Endothelial cell of umbilical vein (primary cell): ENCODE results near the gene LTBP1. TPM values are rescaled to one million over a fixed set of nuclear protein-coding genes. Genes with fewer than 3 reads are reported as not detected.

ENCODE experiments used
- BruUV-seq: library from RNA; stranded (reverse); fragments of 400-500 nt; replicated peaks from 2 replicates; lab custom pipeline; 2021; lab: Mats Ljungman, UMichigan
- CTCF ChIA-PET: fragments of 300-600, 350-600 bp; sonication (Branson Sonifier 250); formaldehyde crosslinking; loops from one replicate; lab custom pipeline; 2021; ENCODE audit warnings: antibody characterized with exemption, inconsistent platforms; lab: Charles Lee
- POLR2A ChIA-PET: fragments of 300-600, 350-600 bp; sonication (Branson Sonifier 250); formaldehyde crosslinking; loops from one replicate; lab custom pipeline; 2021; ENCODE audit warnings: antibody characterized with exemption, inconsistent platforms; lab: Charles Lee
- DNase-seq: peaks from one replicate; pipeline ENCODE4 v3.0.0-alpha.2; 2011; ENCODE audit warnings: low read depth, low spot score
- FAIRE-seq: peaks from 2 replicates; lab custom pipeline; 2011; peaks lifted over from hg19 to GRCh38; lab: Jason Lieb, UNC
- H2AFZ ChIP-seq: 2 replicates; pipeline ENCODE4 v1.6.0; 2012; ENCODE audit warnings: low read depth, low read length, control low read depth, inconsistent platforms
- H3K27ac ChIP-seq: 2 replicates; pipeline ENCODE4 v1.5.1; 2011; ENCODE audit warnings: low read depth, mild to moderate bottlenecking, control low read depth, low read length, moderate library complexity; ENCODE audit not compliant: insufficient read depth
- H3K27me3 ChIP-seq, 2 experiments: 2 replicates each; pipeline versions ENCODE4 v1.6.0 to v1.6.1; 2011; ENCODE audit warnings: low read length in 2 of 2, mixed read lengths in 1 of 2; ENCODE audit not compliant: control insufficient read depth in 2 of 2, insufficient read depth in 2 of 2
- H3K36me3 ChIP-seq, 2 experiments: 2 replicates in 1 of 2; 3 replicates in 1 of 2; pipeline ENCODE4 v1.5.1; 2011; ENCODE audit warnings: low read length in 2 of 2, mild to moderate bottlenecking in 1 of 2, moderate library complexity in 1 of 2; ENCODE audit not compliant: control insufficient read depth in 2 of 2, insufficient read depth in 2 of 2; ENCODE audit errors: extremely low read depth in 1 of 2
- H3K4me1 ChIP-seq: 3 replicates; pipeline ENCODE4 v1.5.1; 2011; ENCODE audit warnings: mild to moderate bottlenecking, low read length; ENCODE audit not compliant: control insufficient read depth, insufficient read depth; ENCODE audit errors: extremely low read depth
- H3K4me2 ChIP-seq: 2 replicates; pipeline ENCODE4 v1.6.1; 2011; ENCODE audit warnings: low read length, control low read depth, mixed read lengths; ENCODE audit not compliant: insufficient read depth
- H3K4me3 ChIP-seq, 3 experiments: fragments of 200-600 bp in 1 of 3; sonication (generic), shearing (Covaris generic) in 1 of 3; replicated peaks in 1 of 3; 2 replicates each; pipeline ENCODE4 v1.5.1; 2011 to 2016; ENCODE audit warnings: control low read depth in 3 of 3, low read length in 3 of 3, mild to moderate bottlenecking in 2 of 3, inconsistent platforms in 1 of 3, low read depth in 1 of 3, moderate library complexity in 1 of 3; ENCODE audit not compliant: insufficient read depth in 1 of 3
- H3K79me2 ChIP-seq: 2 replicates; pipeline ENCODE4 v1.6.0; 2012; ENCODE audit warnings: low read length, inconsistent platforms; ENCODE audit not compliant: control insufficient read depth, insufficient read depth
- H3K9ac ChIP-seq: replicated peaks from 2 replicates; pipeline ENCODE3; 2011; ENCODE audit warnings: low read length, control low read depth; ENCODE audit not compliant: insufficient read depth; ENCODE audit errors: extremely low read depth
- H3K9me1 ChIP-seq: replicated peaks from 3 replicates; pipeline ENCODE4 v1.6.0; 2011; ENCODE audit warnings: mild to moderate bottlenecking, low read length; ENCODE audit not compliant: control insufficient read depth, insufficient read depth; ENCODE audit errors: extremely low read depth
- H3K9me3 ChIP-seq: replicated peaks from 2 replicates; pipeline ENCODE4 v1.5.1; 2012; ENCODE audit warnings: low read length, inconsistent platforms; ENCODE audit not compliant: control insufficient read depth, insufficient read depth
- H4K20me1 ChIP-seq: replicated peaks from 2 replicates; pipeline ENCODE3; 2011; ENCODE audit warnings: mild to moderate bottlenecking, low read length; ENCODE audit not compliant: control insufficient read depth, insufficient read depth; ENCODE audit errors: extremely low read depth
- FOS ChIP-seq: IDR thresholded peaks from 2 replicates; pipeline ENCODE4 v1.6.1; 2011; ENCODE audit warnings: mild to moderate bottlenecking, low read length, moderate library complexity, borderline replicate concordance; ENCODE audit not compliant: insufficient read depth
- JUN ChIP-seq: IDR thresholded peaks from 2 replicates; pipeline ENCODE4 v1.6.1; 2011; ENCODE audit warnings: borderline replicate concordance, low read depth; ENCODE audit not compliant: insufficient read length, insufficient read depth
- POLR2AphosphoS5 ChIP-seq: IDR thresholded peaks from 2 replicates; pipeline ENCODE4 v1.6.1; 2012; ENCODE audit warnings: low read depth, mild to moderate bottlenecking, control low read depth, low read length, moderate library complexity; ENCODE audit not compliant: insufficient read depth
- dilution Hi-C: fragments of 300-500 bp; cut with MboI; formaldehyde crosslinking; loops from one replicate; pipeline ENCODE4 v1.15.0; 2019; ENCODE audit warnings: low sequenced_read_pairs; ENCODE audit not compliant: extremely low pct_ligation_motif_present
- intact Hi-C: fragments of 100-400 bp; cut with micrococcal nuclease; formaldehyde crosslinking; loops from one replicate; pipeline ENCODE4 v1.10.0; 2022
- polyA plus RNA-seq, 4 experiments: library from polyadenylated mRNA; depleted of rRNA in 3 of 4; stranded (reverse) in 3 of 4; unstranded in 1 of 4; fragments of >200 nt; gene quantifications; 2 replicates each; pipeline versions ENCODE4 v1.2.1 to v1.2.3, GENCODE V29; 2011 to 2012; ENCODE audit warnings: missing spikeins in 1 of 4
- total RNA-seq: library from RNA; stranded (reverse); gene quantifications from 2 replicates; pipeline ENCODE4 v1.2.3, GENCODE V29; 2021
- TF ChIP-seq, protein P1 (sequence below): IDR thresholded peaks from 2 replicates; pipeline ENCODE4 v1.6.1; 2011; ENCODE audit not compliant: insufficient read depth, insufficient read length

The LTBP1 gene
- total and polyA plus RNA-seq, 2 donors (not counting 3 experiments of a cell fraction or from before 2014, with no cell fraction given) = 57.4 to 68.2 TPM

DNA sequence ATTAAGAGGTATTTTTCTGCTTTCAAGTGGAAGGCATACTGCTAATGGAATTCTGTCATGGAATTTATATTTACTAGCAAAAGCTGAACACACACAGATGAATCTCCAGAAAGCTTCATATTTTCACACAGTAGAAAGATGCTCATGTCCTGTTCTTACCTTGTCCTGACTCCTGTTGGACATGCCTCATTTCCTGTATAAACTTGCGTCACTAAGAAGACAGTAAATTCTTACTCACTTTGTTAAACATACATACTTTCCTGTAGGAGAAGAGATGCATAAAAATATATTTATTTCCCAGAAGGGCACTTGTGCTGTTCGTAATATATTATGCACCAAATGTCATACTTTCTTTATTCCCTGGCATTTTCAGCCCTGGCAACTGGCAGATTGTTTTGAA is 291.4 kb downstream of the LTBP1 start:
- H3K4me2 ChIP-seq = peak overlapping the region; percentile 57
- peak overlapping the region; percentile 61 for H3K9ac ChIP-seq

DNA sequence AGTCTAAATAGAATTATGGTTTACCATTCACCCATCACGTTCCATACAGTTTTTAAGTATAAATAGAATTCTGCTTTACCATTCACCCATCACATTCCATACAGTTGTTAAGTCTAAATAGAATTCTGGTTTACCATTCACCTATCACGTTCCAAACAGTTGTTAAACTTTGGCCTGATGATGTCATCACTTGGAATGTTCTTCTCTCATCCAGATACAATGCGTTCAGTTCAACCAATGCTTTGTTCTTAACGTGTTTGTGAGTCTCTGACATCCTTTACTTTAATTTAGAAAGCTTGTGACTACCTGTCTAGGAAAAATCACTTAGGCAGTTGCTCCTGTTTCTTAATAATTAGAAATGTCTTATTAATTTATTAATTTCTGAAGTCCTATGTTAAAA is 293.4 kb downstream of the LTBP1 start:
- intact Hi-C loops = no loop called here
- Histone ChIP-seq H3K27me3 (no peaks in the 10 kb centered on the region), H3K9ac (no peak overlapping the region), H2AFZ (no peak overlapping the region), H3K36me3 (no peaks in the 10 kb centered on the region), H3K4me3 (no peak overlapping the region), H4K20me1 (no peaks in the 10 kb centered on the region), H3K4me1 (peaks cover 68% of the 10 kb centered on the region), H3K9me3 (no peaks in the 10 kb centered on the region), H3K4me2 (no peak overlapping the region), H3K79me2 (no peaks in the 10 kb centered on the region), H3K27ac (peak overlapping the region; percentile 75), H3K9me1 (no peaks in the 10 kb centered on the region)
- DNase-seq = peak; percentile 44
- POLR2A ChIA-PET = no interaction called here
- dilution Hi-C loops = no loop called here
- BruUV-seq = no TSS peak
- CTCF ChIA-PET = no interaction called here
- TF ChIP-seq JUN (peak; percentile 69), POLR2AphosphoS5 (no peak)
- FAIRE-seq = peak; percentile 4

More for the DNA sequence above, 291.4 kb downstream of the LTBP1 start:
- POLR2A ChIA-PET = no interaction called here
- intact Hi-C loops (loop anchor here (1.0 kb wide), 3 partner anchors 24 to 215 kb away; no protein-coding TSS in a partner anchor), dilution Hi-C loops (no loop called here)
- no peak for FAIRE-seq
- DNase-seq = peak; percentile 62
- TF ChIP-seq JUN (peak; percentile 48), FOS (peak; percentile 68)
- TF ChIP-seq, protein P1, sequence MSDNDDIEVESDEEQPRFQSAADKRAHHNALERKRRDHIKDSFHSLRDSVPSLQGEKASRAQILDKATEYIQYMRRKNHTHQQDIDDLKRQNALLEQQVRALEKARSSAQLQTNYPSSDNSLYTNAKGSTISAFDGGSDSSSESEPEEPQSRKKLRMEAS = no peak
- Histone ChIP-seq H3K27me3 (no peaks in the 10 kb centered on the region), H3K36me3 (no peaks in the 10 kb centered on the region), H3K79me2 (no peaks in the 10 kb centered on the region), H3K9me1 (no peaks in the 10 kb centered on the region), H3K27ac (peak overlapping the region; percentile 89), H2AFZ (no peak overlapping the region), H4K20me1 (no peaks in the 10 kb centered on the region), H3K4me1 (peaks cover 67% of the 10 kb centered on the region), H3K9me3 (no peaks in the 10 kb centered on the region), H3K4me3 (no peak overlapping the region)
- CTCF ChIA-PET = interaction anchor here (1.9 kb wide), 1 partner anchor 204 kb away, joined by 4 read pairs; no protein-coding TSS in a partner anchor
- no TSS peak for BruUV-seq
